Measurements from ENCODE around the gene TMEM178B.

GRCh38 chr7:141387521-141388217 is 313.8 kb downstream of the TMEM178B start:
- no peak for TF ChIP-seq YY1 (IDR thresholded peaks at IDR 0.05; ENCODE audit: insufficient read depth, insufficient read length)
- TF ChIP-seq ZNF274 (IDR thresholded peaks at IDR 0.05; ENCODE audit: low read depth, low read length): no peak
- no peak for TF ChIP-seq SUZ12 (IDR thresholded peaks at IDR 0.05; ENCODE audit: extremely low read depth, insufficient read depth, insufficient read length)

Measured in NT2/D1 (cell line).